Type B pancreatic cell (in vitro differentiated cells): ENCODE results near the gene FOXC1. TPM values are rescaled to one million over a fixed set of nuclear protein-coding genes. Genes with fewer than 3 reads are reported as not detected.
A peak's percentile ranks its signal among the peaks of the same experiment; 100 is the strongest.

Source experiments
- DNase-seq: peaks from one replicate; pipeline ENCODE4 v3.0.0; 2021; ENCODE audit warnings: mixed read lengths; ENCODE audit not compliant: unreplicated experiment; ENCODE audit errors: extremely low spot score
- H3K27ac Mint-ChIP-seq: 2 replicates; pipeline ENCODE4 v1.8.0; 2021; ENCODE audit warnings: mild to moderate bottlenecking, mixed read lengths
- H3K27me3 Mint-ChIP-seq: 2 replicates; pipeline ENCODE4 v1.8.0; 2021; ENCODE audit warnings: mixed read lengths
- H3K36me3 Mint-ChIP-seq: 2 replicates; pipeline ENCODE4 v1.8.0; 2021; ENCODE audit warnings: mixed read lengths
- H3K4me1 Mint-ChIP-seq: one replicate; pipeline ENCODE4 v1.8.0; 2021; ENCODE audit warnings: mixed read lengths; ENCODE audit not compliant: unreplicated experiment
- H3K4me3 Mint-ChIP-seq: 2 replicates; pipeline ENCODE4 v1.8.0; 2021; ENCODE audit warnings: mild to moderate bottlenecking, mixed read lengths
- H3K9me3 Mint-ChIP-seq: 2 replicates; pipeline ENCODE4 v1.8.0; 2021; ENCODE audit warnings: mixed read lengths
- CTCF ChIP-seq: fragments of 200-600 bp; sonication (generic); conservative IDR thresholded peaks from 2 replicates; pipeline ENCODE4 v1.5.0; 2021; ENCODE audit warnings: antibody characterized with exemption, mild to moderate bottlenecking
- total RNA-seq: library from RNA; stranded (reverse); gene quantifications from 2 replicates; pipeline ENCODE4 v1.2.1, GENCODE V29; 2021; ENCODE audit warnings: low replicate concordance

The FOXC1 gene
- total RNA-seq, 1 donor from 2014 or later: 53.5 TPM

GRCh38 chr6:1616701-1617463 lies 7.2 kb downstream of the FOXC1 start:
- TF ChIP-seq CTCF: no peak
- H3K36me3 Mint-ChIP-seq: peaks cover 18% of the 10 kb centered on the region
- DNase-seq: no peak
- no peaks in the 10 kb centered on the region for H3K9me3 Mint-ChIP-seq
- peaks cover 66% of the 10 kb centered on the region for H3K27me3 Mint-ChIP-seq
- peak overlapping the region; percentile 81 for H3K4me3 Mint-ChIP-seq
- H3K27ac Mint-ChIP-seq: peak overlapping the region; percentile 12
- H3K4me1 Mint-ChIP-seq: peaks cover 26% of the 10 kb centered on the region

- H3K4me3 Mint-ChIP-seq: peak overlapping the region; percentile 81
- H3K36me3 Mint-ChIP-seq: peaks cover 20% of the 10 kb centered on the region
- H3K4me1 Mint-ChIP-seq: peaks cover 34% of the 10 kb centered on the region
- no peak for DNase-seq
- H3K27ac Mint-ChIP-seq: peak overlapping the region; percentile 22
- no peaks in the 10 kb centered on the region for H3K9me3 Mint-ChIP-seq
- peaks cover 66% of the 10 kb centered on the region for H3K27me3 Mint-ChIP-seq
- TF ChIP-seq CTCF: no peak
Observed at GRCh38 chr6:1617466-1618310, 8.0 kb downstream of the FOXC1 start.

GRCh38 chr6:1618311-1619097 lies 8.8 kb downstream of the FOXC1 start:
- no peak for DNase-seq
- Mint-ChIP-seq H3K4me3 (peak overlapping the region; percentile 64), H3K36me3 (peaks cover 22% of the 10 kb centered on the region), H3K27ac (peak overlapping the region; percentile 39), H3K4me1 (peaks cover 42% of the 10 kb centered on the region), H3K27me3 (peaks cover 66% of the 10 kb centered on the region), H3K9me3 (no peaks in the 10 kb centered on the region)
- no peak for TF ChIP-seq CTCF

- Mint-ChIP-seq H3K4me3 (no peak overlapping the region), H3K27me3 (peaks cover 66% of the 10 kb centered on the region), H3K27ac (no peak overlapping the region), H3K36me3 (peaks cover 22% of the 10 kb centered on the region), H3K9me3 (no peaks in the 10 kb centered on the region), H3K4me1 (peaks cover 45% of the 10 kb centered on the region)
- no peak for TF ChIP-seq CTCF
- DNase-seq: no peak
Observed at GRCh38 chr6:1619098-1619672, 9.5 kb downstream of the FOXC1 start.
